NT2/D1 (cell line): ENCODE measurements around the gene NT5M.

Experiments
- DNase-seq: peaks from one replicate; pipeline ENCODE4 v3.0.0-alpha.2; 2011; ENCODE audit warnings: low read depth, low spot score
- H3K27me3 ChIP-seq: 2 replicates; pipeline ENCODE4 v1.6.0; 2011; ENCODE audit warnings: mild to moderate bottlenecking; ENCODE audit not compliant: insufficient read length, insufficient read depth
- H3K36me3 ChIP-seq: 2 replicates; pipeline ENCODE4 v1.6.1; 2011; ENCODE audit warnings: mild to moderate bottlenecking, low read length, mixed read lengths; ENCODE audit not compliant: insufficient read depth, insufficient read length
- H3K4me1 ChIP-seq: 2 replicates; pipeline ENCODE4 v1.5.1; 2011; ENCODE audit not compliant: insufficient read depth, insufficient read length
- H3K4me3 ChIP-seq: 2 replicates; pipeline ENCODE4 v1.5.1; 2011; ENCODE audit warnings: low read depth; ENCODE audit not compliant: insufficient read length
- H3K9ac ChIP-seq: 2 replicates; pipeline ENCODE4 v1.6.0; 2011; ENCODE audit warnings: low read depth; ENCODE audit not compliant: insufficient read length
- H3K9me3 ChIP-seq: 2 replicates; pipeline ENCODE4 v1.5.1; 2011; ENCODE audit warnings: mild to moderate bottlenecking, low read length; ENCODE audit not compliant: insufficient read depth
- SUZ12 ChIP-seq: IDR thresholded peaks from 2 replicates; pipeline ENCODE4 v1.6.1; 2011; ENCODE audit not compliant: insufficient read length, insufficient read depth; ENCODE audit errors: extremely low read depth
- YY1 ChIP-seq: IDR thresholded peaks from 2 replicates; pipeline ENCODE4 v1.6.1; 2011; ENCODE audit not compliant: insufficient read length, insufficient read depth
- ZNF274 ChIP-seq: IDR thresholded peaks from 2 replicates; pipeline ENCODE4 v1.6.1; 2011; ENCODE audit warnings: mild to moderate bottlenecking, low read depth, low read length

The NT5M gene

DNA sequence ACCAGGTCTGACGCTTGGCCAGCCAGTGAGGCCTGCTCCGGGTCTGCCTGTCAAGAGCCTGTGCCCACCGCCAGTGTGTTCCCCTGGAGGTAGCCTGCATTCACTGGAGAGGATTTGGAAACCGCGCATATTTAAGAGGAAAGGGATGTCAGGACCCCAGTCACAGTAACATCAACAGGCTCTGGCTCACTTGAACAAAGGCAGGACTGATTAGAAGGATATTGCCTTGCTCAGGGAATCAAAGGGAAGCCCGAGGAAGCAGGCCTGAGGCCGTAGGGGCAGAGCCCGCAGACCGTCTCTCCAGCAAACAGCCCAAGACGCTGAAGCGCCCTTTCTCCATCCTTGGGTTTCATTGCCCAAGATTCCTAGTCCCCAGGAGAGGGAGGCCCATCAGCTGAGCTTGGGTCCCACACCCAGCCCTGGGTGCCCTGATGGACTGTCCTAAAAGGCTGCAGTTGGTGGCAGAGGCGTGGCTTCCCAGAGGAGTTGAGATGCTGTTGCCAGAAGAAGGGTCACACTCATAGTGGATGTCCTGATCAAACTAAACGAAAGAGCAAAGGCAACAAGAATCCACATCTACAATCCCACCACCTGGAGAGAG lies 23.2 kb downstream of the NT5M start:
- H3K9me3 ChIP-seq, result no peaks in the 10 kb centered on the region
- H3K27me3 ChIP-seq, result no peaks in the 10 kb centered on the region
- DNase-seq, result no peak
- peaks cover 3% of the 10 kb centered on the region for H3K4me1 ChIP-seq
- no peak for TF ChIP-seq SUZ12
- no peak for TF ChIP-seq YY1
- TF ChIP-seq ZNF274, result no peak
- H3K9ac ChIP-seq, result peak overlapping the region; percentile 38
- no peaks in the 10 kb centered on the region for H3K36me3 ChIP-seq
- H3K4me3 ChIP-seq, result no peak overlapping the region

DNA sequence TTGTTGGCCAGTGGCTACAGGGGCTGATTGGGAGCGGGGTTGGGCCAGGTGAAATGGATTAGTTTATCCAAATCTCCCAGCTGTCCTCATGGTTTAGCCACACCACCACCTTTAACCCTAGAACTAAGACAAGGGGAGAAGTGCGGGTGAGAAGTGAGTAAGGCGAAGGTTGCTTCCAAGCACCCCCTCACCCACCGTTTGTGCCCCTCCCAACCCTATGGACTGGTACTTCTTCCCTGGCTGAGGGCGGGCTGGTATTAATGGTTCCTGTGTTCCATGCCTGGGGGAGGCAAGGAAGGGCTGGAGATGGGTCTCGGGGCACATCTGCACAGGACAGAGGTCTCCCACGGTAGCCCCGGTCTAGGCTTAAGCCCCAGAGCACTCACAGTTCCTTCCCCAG lies 25.1 kb downstream of the NT5M start:
- Histone ChIP-seq H3K4me3 (no peak overlapping the region), H3K4me1 (peaks cover 3% of the 10 kb centered on the region), H3K27me3 (no peaks in the 10 kb centered on the region), H3K9ac (no peak overlapping the region), H3K9me3 (no peaks in the 10 kb centered on the region), H3K36me3 (no peaks in the 10 kb centered on the region)
- TF ChIP-seq YY1 (no peak), SUZ12 (no peak), ZNF274 (no peak)
- DNase-seq, result no peak

DNA sequence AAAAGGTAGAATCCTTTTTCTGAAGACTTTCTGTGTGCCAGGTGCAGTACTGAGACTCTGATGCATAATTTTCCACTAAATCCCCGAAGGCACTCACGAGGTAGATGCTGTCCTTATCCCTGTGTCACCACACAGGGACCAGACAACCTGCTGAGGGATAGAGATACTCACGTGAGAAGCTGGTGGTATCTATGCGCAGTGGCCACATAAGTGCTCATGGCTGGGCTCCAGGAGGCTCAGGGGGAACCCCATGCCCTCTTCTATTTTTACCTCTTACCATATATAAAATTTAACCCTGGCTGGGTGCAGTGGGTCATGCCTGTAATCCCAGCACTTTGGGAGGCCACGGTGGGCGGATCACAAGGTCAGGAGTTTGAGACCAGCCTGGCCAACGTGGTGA lies 38.3 kb downstream of the NT5M start:
- Histone ChIP-seq H3K36me3 (no peaks in the 10 kb centered on the region), H3K27me3 (no peaks in the 10 kb centered on the region), H3K4me1 (peaks cover 3% of the 10 kb centered on the region), H3K9me3 (no peaks in the 10 kb centered on the region), H3K9ac (no peak overlapping the region), H3K4me3 (no peak overlapping the region)
- TF ChIP-seq YY1 (no peak), ZNF274 (no peak), SUZ12 (no peak)
- no peak for DNase-seq

DNA sequence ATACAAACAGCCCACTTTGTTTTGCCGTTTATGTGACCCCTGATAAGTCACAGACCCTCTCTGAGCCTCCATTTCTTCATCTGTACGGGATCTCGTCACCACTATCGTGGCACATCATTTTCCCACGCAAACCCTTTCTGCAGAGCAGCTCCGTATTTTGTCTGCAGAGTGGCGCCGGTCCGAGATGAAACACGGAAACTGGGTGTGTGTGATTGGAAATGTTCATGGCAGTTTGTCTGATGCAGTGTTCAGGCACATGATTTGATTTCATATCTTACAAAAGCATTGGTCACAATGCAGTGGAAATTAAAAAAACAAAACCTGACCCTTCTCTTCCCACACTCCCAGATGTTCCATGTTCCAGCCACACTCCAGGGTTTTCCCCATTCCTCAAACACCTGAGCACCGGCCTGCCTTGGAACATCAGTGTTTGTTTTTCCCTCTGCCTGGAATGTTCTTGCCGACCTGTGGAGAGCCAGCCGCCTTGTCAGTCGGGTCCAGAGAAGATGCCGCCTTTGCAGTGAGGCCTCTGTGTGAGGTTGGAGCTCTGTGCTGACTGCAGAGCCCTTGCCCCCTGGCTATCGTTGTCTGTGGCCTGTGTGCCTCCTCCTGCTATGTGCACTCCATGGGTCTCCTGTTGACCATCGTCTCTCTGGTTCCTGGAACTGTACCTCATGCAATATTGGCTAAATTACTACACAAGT lies 39.2 kb downstream of the NT5M start:
- peaks cover 3% of the 10 kb centered on the region for H3K4me1 ChIP-seq
- no peaks in the 10 kb centered on the region for H3K36me3 ChIP-seq
- TF ChIP-seq YY1 (no peak), SUZ12 (no peak), ZNF274 (no peak)
- no peak overlapping the region for H3K9ac ChIP-seq
- H3K27me3 ChIP-seq, result no peaks in the 10 kb centered on the region
- H3K4me3 ChIP-seq, result no peak overlapping the region
- H3K9me3 ChIP-seq, result no peaks in the 10 kb centered on the region
- no peak for DNase-seq

DNA sequence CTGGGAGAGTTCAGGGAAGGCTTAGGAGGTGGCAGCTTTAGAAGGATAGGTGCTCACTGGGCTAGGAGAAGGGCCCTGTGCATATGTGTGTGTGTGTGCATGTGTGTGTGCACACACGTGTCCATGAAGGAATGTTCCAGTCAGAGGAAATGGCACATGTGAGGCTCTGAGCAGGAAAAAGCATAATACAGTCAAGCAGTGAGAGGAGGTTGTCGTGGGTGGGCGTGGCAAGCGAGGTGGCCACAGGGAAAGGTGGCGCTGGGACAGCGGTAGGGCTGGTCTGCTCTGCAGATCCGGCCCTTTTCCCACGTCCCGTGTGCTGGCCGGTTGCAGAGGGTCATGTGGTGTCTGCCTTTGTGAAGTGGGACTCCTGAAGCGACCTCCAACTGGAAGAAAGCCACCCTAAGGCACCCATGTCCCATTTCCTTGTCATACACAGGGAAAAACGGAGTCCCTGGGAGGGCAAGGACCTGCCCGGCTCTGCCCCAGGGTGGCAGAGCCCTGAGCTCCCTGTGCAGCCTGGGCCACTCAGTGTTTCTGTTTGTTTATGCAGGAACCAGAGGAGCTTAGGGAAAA lies 40.1 kb downstream of the NT5M start:
- Histone ChIP-seq H3K27me3 (no peaks in the 10 kb centered on the region), H3K4me1 (peaks cover 3% of the 10 kb centered on the region), H3K4me3 (no peak overlapping the region), H3K9me3 (no peaks in the 10 kb centered on the region), H3K36me3 (no peaks in the 10 kb centered on the region), H3K9ac (no peak overlapping the region)
- no peak for TF ChIP-seq YY1
- TF ChIP-seq SUZ12, result no peak
- TF ChIP-seq ZNF274, result no peak
- no peak for DNase-seq

DNA sequence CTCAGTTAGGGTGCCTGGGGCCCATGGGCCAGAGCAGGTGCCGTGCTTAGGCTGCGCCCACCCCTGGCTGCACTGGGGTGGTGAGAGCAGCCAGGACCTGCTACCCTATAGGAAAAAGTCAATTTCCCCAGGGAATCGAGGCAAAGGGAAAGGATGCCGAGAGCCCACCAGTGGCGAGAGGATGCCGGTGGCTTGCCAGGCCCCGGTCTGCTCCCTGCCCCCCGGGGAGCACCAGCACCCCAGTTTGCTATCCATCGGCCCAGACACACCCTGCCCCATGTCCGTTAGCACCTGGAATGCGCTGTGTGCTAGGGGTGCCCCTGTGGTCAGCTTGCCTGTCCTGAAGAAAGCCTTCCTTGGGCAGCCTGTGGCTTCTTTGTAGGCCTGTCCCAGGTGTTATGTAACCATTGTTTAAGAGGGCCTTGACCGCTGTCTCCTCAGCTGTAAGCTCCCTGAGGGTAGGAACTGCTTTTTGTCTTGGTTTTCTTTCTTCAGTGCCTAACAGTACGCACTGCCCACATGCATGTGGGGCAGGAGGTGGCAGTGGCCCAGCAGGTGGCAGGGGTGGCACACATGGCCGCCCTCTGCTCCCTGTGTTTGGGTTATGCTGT lies 40.8 kb downstream of the NT5M start:
- Histone ChIP-seq H3K27me3 (no peaks in the 10 kb centered on the region), H3K4me3 (no peak overlapping the region), H3K4me1 (peaks cover 3% of the 10 kb centered on the region), H3K9me3 (no peaks in the 10 kb centered on the region), H3K36me3 (no peaks in the 10 kb centered on the region), H3K9ac (no peak overlapping the region)
- DNase-seq, result no peak
- TF ChIP-seq ZNF274 (no peak), YY1 (no peak), SUZ12 (no peak)

DNA sequence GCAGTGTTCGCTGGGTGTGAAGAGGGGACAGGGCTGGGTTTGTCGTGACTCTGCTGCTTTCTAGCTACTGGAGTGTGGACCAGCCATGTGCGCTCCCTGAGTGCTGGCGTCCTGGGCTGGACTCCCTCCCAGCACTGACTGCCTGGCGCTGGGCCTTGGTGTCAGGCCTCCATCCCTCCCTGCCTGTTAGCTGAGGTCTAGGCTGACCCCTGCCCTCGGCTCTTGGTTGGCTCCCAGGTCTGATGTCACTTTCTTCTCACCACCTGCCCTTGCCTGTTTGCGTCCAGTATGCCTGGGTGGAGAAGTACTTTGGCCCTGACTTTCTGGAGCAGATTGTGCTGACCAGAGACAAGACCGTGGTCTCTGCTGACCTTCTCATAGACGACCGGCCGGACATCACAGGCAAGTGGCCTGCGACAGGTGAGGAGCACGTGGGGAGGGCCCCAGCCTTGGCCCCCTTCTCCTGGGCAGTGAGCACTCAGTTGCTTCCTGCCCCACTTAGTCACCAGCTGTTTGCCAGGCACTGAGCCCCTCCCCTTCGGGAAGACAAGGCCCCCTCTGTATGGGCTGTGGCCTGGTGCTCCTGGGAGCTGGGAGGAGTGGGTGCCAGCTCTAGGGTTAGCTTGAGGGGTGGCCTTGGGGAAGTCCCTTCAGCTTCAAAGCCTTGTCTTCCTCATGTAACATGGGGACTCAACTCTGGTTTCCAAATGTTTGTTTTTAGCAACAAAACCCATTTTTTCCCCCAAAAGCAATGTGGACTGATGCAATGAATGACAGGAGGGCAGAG lies 41.5 kb downstream of the NT5M start:
- Histone ChIP-seq H3K4me3 (no peak overlapping the region), H3K27me3 (no peaks in the 10 kb centered on the region), H3K4me1 (peaks cover 3% of the 10 kb centered on the region), H3K9ac (no peak overlapping the region), H3K36me3 (no peaks in the 10 kb centered on the region), H3K9me3 (no peaks in the 10 kb centered on the region)
- TF ChIP-seq SUZ12 (no peak), ZNF274 (no peak), YY1 (no peak)
- DNase-seq, result no peak
